ENCODE measurements around the gene TMEM45A.
"Not testable (repeated sequence)": the region's sequence is repeated elsewhere in the genome, so short reads cannot be mapped to it uniquely, and the experiment has no call there.

The TMEM45A gene

DNA sequence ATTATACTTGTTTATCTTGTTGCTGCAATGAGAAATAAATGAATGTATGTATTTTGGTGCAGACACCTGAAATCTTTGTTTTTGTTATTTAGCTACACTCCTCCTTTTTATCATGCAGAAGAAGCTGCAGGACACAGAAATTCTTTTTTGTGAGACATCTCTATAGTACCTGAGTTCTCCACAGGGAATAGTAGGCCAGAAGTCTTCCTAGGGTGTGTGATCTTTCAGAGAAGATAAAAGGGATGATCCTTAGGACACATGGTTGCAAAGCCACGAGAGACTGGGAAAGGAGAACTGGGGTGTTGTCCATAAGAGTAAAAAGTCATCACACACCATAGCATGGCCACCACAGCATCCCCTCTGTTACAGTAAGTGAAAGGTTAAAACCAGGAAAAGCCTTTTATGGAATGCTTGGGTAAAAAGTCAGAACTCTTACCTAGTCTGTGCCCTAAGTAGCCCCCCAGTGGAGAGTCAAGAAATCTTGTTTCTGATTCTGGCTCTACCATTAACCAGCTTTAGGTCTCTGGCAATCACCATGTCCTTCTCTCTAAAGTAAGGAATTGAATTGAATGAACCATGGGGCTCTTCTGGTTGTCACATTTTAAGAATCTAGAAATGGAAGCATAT is 85.1 kb downstream of the TMEM45A start:
- Mint-ChIP-seq H3K4me3 (no peak overlapping the region), H3K36me3 (ENCODE audit: low read depth) (peaks cover 16% of the 10 kb centered on the region), H3K27ac (no peak overlapping the region), H3K27me3 (ENCODE audit: low read depth, poor library complexity) (no peaks in the 10 kb centered on the region), H3K9me3 (no peaks in the 10 kb centered on the region), H3K4me1 (no peaks in the 10 kb centered on the region)
- DNase-seq = no peak
- TF ChIP-seq, protein P1, sequence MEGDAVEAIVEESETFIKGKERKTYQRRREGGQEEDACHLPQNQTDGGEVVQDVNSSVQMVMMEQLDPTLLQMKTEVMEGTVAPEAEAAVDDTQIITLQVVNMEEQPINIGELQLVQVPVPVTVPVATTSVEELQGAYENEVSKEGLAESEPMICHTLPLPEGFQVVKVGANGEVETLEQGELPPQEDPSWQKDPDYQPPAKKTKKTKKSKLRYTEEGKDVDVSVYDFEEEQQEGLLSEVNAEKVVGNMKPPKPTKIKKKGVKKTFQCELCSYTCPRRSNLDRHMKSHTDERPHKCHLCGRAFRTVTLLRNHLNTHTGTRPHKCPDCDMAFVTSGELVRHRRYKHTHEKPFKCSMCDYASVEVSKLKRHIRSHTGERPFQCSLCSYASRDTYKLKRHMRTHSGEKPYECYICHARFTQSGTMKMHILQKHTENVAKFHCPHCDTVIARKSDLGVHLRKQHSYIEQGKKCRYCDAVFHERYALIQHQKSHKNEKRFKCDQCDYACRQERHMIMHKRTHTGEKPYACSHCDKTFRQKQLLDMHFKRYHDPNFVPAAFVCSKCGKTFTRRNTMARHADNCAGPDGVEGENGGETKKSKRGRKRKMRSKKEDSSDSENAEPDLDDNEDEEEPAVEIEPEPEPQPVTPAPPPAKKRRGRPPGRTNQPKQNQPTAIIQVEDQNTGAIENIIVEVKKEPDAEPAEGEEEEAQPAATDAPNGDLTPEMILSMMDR (IDR thresholded peaks at IDR 0.05) = no peak

DNA sequence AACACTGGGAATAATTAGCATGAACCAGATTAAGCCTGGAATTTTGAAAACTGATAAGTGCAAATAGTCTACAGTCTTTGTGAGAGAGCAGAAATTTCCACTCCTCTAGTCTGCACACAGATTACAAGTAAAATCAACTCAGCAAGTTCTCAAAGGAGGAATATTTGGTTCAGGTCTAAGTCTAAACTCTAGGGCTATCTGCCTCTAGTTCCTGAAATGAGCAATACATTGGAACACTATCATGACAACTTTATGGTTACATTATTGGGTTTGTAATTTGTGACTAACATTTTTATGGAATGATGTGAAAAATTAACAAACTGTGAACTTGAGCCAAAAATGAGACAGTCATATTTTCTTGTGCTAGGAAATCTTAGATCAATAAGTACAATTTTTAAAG is 86.2 kb downstream of the TMEM45A start:
- H3K4me1 Mint-ChIP-seq = no peaks in the 10 kb centered on the region
- H3K4me3 Mint-ChIP-seq = no peak overlapping the region
- no peak overlapping the region for H3K27ac Mint-ChIP-seq
- H3K36me3 Mint-ChIP-seq (ENCODE audit: low read depth) = peaks cover 16% of the 10 kb centered on the region
- H3K9me3 Mint-ChIP-seq = no peaks in the 10 kb centered on the region
- TF ChIP-seq, protein P1 (IDR thresholded peaks at IDR 0.05) = no peak
- no peak for DNase-seq
- H3K27me3 Mint-ChIP-seq (ENCODE audit: low read depth, poor library complexity) = no peaks in the 10 kb centered on the region

DNA sequence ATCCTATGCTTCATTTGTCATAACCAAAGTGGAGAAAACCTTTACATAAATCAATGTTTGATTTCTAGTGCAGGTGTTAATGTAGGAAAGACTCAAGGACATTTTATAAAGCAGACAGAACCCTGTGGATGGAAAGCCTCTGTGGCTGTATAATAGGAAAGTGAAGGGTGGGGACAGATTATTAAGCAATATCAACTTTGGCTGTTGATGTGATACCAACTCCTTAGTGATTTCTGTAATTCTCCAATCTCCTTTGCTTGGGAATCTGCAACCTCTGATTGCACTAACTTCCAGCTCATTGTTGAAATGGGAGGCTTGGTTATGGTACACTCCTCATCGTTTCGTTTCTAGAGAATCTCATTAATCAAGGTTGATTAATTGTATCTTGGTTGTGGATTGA is 87.7 kb downstream of the TMEM45A start:
- H3K27me3 Mint-ChIP-seq (ENCODE audit: low read depth, poor library complexity) = no peaks in the 10 kb centered on the region
- H3K36me3 Mint-ChIP-seq (ENCODE audit: low read depth) = peaks cover 7% of the 10 kb centered on the region
- no peak overlapping the region for H3K27ac Mint-ChIP-seq
- DNase-seq = no peak
- H3K4me3 Mint-ChIP-seq = no peak overlapping the region
- H3K4me1 Mint-ChIP-seq = no peaks in the 10 kb centered on the region
- peaks cover 7% of the 10 kb centered on the region for H3K9me3 Mint-ChIP-seq
- TF ChIP-seq, protein P1 (IDR thresholded peaks at IDR 0.05) = no peak

DNA sequence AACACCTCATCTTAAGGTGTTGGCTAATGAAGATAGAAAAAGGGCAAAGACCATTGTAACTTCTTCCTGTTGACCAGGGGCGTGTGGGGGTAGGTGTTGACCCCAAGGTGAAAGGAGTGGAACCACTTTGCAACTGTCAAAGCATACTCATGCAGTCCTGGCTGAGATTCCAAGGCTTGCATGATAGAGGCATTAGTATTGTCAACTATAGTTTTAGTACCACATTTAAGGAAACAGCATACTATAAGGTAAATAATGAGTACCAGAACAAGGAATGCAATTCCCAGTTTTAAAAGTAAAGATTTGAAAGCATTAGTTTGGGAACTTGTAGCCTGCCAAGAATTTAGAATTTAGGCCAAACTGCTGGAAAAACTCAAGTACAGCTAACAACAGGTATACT is 89.2 kb downstream of the TMEM45A start:
- Mint-ChIP-seq H3K4me3 (no peak overlapping the region), H3K9me3 (peaks cover 20% of the 10 kb centered on the region), H3K27me3 (ENCODE audit: low read depth, poor library complexity) (no peaks in the 10 kb centered on the region), H3K27ac (no peak overlapping the region), H3K36me3 (ENCODE audit: low read depth) (peaks cover 7% of the 10 kb centered on the region), H3K4me1 (no peaks in the 10 kb centered on the region)
- no peak for DNase-seq
- TF ChIP-seq, protein P1 (IDR thresholded peaks at IDR 0.05) = no peak

DNA sequence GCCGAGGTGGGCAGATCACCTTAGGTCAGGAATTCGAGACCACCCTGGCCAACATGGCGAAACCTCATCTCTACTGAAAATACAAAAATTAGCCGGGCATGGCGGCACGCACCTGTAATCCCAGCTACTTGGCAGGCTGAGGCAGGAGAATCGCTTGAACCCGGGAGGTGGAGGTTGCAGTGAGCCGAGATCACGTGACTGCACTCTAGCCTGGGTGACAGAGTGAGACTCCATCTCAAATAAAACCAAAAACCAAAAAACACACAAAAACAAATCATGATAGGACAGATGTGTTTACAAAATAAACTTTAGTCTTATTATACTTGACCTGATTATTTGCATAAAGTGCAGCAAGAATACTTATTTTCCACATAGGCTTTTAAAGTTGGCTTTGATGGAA is 89.7 kb downstream of the TMEM45A start:
- not testable (repeated sequence) for H3K4me3 Mint-ChIP-seq; H3K36me3 Mint-ChIP-seq (ENCODE audit: low read depth); H3K4me1 Mint-ChIP-seq; H3K27ac Mint-ChIP-seq; H3K27me3 Mint-ChIP-seq (ENCODE audit: low read depth, poor library complexity); DNase-seq
- peaks cover 26% of the 10 kb centered on the region for H3K9me3 Mint-ChIP-seq

DNA sequence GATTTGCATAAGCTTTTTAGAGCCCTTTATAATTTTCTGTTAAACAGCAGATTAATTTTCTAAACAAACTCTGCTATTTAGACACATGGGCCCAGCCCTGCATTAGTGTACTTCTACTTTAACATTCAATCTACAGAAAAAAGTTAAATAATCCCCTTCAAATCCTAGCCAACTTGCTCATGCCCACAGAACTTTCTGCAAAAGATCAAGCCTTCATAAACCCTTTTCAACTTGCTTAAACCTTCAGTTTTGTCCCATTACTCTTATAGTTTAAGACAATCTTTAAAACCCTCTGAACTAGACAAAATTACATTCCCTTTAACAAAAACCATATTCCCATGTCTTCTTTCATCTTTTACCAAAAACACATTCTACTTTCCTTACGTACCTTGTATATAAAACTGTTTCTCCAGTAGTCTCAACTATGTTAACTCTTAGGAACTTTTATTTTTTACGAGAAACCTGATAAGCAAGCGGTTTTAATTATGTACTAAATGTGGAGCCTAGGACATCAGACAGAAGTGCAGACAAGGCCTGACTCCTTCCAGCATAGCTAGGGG is 91.8 kb downstream of the TMEM45A start:
- Mint-ChIP-seq H3K4me3 (no peak overlapping the region), H3K4me1 (no peaks in the 10 kb centered on the region), H3K27me3 (ENCODE audit: low read depth, poor library complexity) (no peaks in the 10 kb centered on the region), H3K27ac (no peak overlapping the region), H3K9me3 (peaks cover 26% of the 10 kb centered on the region), H3K36me3 (ENCODE audit: low read depth) (no peaks in the 10 kb centered on the region)
- TF ChIP-seq, protein P1 (IDR thresholded peaks at IDR 0.05) = no peak
- no peak for DNase-seq
